ENCODE results near the gene GRID1. TPM values are rescaled to one million over a fixed set of nuclear protein-coding genes. Genes with fewer than 3 reads are reported as not detected.

The GRID1 gene
- total RNA-seq, 1 donor, result not detected

DNA sequence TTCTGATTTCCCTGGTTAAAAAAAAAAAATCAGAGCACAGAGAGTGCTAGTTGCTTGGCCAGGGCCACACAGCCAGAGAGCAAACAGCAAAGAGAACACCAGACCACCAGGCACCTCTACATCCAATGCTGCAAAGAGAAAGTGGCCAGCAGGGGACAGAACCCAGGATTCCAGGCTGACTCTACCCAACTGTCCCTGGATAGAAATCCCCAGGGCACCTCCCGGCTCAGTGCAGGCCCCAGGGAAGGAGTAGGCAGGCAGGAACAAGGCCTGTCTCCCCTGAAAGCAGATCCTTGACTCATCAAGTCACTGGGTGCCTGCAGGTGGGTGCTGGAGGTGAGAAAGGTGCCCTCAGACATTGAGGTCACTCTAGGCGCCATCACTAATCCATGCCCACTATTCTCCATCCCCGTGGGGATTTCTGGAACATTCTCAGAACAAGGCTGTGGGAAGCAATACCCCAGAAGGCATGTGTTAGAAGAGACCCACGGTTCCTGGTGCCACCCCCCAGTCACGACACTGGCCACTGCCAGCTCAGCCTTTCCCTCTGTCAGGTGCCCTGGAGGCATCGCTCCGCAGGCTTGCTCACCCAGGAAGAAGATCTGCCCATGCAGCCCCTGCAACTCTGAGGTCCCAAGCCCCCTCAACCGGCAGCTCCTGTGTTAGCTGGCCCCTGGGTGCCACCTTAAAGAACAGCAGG is 154.8 kb downstream of the GRID1 start:
- no peak for DNase-seq (ENCODE audit: low read depth)
- TF ChIP-seq, protein P1, sequence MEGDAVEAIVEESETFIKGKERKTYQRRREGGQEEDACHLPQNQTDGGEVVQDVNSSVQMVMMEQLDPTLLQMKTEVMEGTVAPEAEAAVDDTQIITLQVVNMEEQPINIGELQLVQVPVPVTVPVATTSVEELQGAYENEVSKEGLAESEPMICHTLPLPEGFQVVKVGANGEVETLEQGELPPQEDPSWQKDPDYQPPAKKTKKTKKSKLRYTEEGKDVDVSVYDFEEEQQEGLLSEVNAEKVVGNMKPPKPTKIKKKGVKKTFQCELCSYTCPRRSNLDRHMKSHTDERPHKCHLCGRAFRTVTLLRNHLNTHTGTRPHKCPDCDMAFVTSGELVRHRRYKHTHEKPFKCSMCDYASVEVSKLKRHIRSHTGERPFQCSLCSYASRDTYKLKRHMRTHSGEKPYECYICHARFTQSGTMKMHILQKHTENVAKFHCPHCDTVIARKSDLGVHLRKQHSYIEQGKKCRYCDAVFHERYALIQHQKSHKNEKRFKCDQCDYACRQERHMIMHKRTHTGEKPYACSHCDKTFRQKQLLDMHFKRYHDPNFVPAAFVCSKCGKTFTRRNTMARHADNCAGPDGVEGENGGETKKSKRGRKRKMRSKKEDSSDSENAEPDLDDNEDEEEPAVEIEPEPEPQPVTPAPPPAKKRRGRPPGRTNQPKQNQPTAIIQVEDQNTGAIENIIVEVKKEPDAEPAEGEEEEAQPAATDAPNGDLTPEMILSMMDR (IDR thresholded peaks at IDR 0.05; ENCODE audit: insufficient read depth, low read length), result no peak
- no peak overlapping the region for H3K4me3 ChIP-seq (ENCODE audit: low read depth, low read length)

GRCh38 chr10:86210416-86210815 is 156.2 kb downstream of the GRID1 start:
- H3K4me3 ChIP-seq (ENCODE audit: low read depth, low read length), result no peak overlapping the region
- no peak for DNase-seq (ENCODE audit: low read depth)
- TF ChIP-seq, protein P1 (IDR thresholded peaks at IDR 0.05; ENCODE audit: insufficient read depth, low read length), result no peak

- no peak overlapping the region for H3K4me3 ChIP-seq (ENCODE audit: low read depth, low read length)
- no peak for DNase-seq (ENCODE audit: low read depth)
- TF ChIP-seq, protein P1 (IDR thresholded peaks at IDR 0.05; ENCODE audit: insufficient read depth, low read length), result no peak
Observed at GRCh38 chr10:86209726-86210125, 156.9 kb downstream of the GRID1 start.

DNA sequence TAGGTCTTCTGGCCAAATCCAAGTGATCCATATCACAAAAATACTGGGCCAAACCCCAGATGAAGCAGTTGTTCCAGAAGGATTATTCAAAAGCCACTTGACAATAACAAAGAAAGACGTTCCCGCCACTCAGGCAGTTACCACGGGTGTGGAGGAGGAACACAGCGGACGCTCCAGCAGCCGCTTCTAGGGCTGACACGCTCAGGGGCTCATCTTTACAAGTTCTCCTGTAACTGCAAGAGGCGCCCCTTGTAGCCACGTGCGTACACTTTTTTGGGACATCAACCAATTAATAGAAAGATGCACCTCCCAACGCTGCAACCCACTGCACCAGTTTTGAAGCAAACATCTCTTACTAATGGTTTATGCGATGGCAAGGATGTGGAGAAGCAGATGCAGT is 159.4 kb downstream of the GRID1 start:
- TF ChIP-seq, protein P1 (IDR thresholded peaks at IDR 0.05; ENCODE audit: insufficient read depth, low read length), result no peak
- no peak overlapping the region for H3K4me3 ChIP-seq (ENCODE audit: low read depth, low read length)
- no peak for DNase-seq (ENCODE audit: low read depth)

GRCh38 chr10:86206240-86206579 is 160.4 kb downstream of the GRID1 start:
- TF ChIP-seq, protein P1 (IDR thresholded peaks at IDR 0.05; ENCODE audit: insufficient read depth, low read length), result no peak

DNA sequence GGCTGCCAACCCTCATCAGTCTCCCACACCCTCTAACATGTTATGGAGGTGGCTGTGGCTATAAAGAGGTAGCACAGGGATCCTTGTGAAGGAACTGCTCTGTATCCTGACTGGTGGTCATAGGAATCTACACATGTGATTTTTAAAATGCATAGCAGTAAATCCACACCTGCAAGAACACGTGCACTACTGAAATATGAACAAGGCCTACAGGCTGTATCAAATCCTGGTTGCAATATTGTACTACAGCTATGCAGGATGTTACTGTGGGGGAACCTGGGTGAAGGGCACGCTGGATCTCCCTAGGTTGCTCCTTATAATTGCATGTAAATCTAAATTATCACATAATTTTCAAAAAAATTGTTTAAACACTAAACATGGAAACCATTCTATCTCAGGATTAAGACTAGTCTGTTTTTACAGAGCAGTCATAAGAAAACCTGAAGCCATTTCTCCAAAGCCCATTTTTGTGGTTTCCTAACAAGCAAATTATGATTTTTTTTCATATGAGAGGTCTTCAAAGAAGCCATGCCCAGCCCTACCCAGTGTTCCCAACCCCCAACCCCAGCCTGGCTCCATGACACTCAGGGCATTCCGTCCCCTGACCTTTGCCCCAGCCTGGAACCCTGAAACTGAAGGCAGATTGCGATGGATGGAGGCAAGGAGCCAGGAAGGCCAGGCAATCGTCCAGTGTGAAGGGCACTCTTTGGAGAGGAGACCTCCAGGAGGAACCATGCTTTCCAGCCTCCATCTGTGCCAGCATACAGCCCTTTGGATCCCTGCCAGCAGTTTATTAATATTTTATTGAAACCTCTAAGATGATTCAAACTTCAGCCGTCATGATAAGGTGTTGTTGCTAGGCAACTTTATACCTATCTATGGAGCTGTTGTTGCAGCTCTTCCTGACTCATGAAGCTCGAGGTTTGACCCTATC is 161.0 kb downstream of the GRID1 start:
- no peak overlapping the region for H3K4me3 ChIP-seq (ENCODE audit: low read depth, low read length)
- DNase-seq (ENCODE audit: low read depth), result no peak
- TF ChIP-seq, protein P1 (IDR thresholded peaks at IDR 0.05; ENCODE audit: insufficient read depth, low read length), result no peak

More at GRCh38 chr10:86206240-86206579, 160.4 kb downstream of the GRID1 start:
- no peak for DNase-seq (ENCODE audit: low read depth)
- no peak overlapping the region for H3K4me3 ChIP-seq (ENCODE audit: low read depth, low read length)

Data from fibroblast of the aortic adventitia (primary cell).